Breast epithelium (tissue), 4 donors: ENCODE results near the gene JAG1. TPM values are rescaled to one million over a fixed set of nuclear protein-coding genes. Genes with fewer than 3 reads are reported as not detected.

Experiments
- DNase-seq, 2 donors: peaks; one replicate each; pipeline ENCODE4 v3.0.0-alpha.2; 2019; ENCODE audit warnings: low spot score in 2 of 2
- H3K27ac ChIP-seq, 2 donors: fragments of 200-600 bp; sonication (generic) in 1 of 2; one replicate each; pipeline ENCODE4 v1.5.1; 2016 to 2019; ENCODE audit warnings: mild to moderate bottlenecking in 1 of 2
- H3K27me3 ChIP-seq, 2 donors: fragments of 200-600 bp; sonication (generic) in 1 of 2; one replicate each; pipeline versions ENCODE4 v1.5.1 to v1.6.0; 2017 to 2019; ENCODE audit warnings: control low read depth in 1 of 2, mild to moderate bottlenecking in 1 of 2
- H3K36me3 ChIP-seq: fragments of 200-600 bp; one replicate; pipeline ENCODE4 v1.5.1; 2019
- H3K4me1 ChIP-seq, 2 donors: fragments of 200-600 bp; sonication (generic); one replicate each; pipeline ENCODE4 v1.5.1; 2016 to 2019; ENCODE audit warnings: control low read depth in 1 of 2
- H3K4me3 ChIP-seq, 3 donors: fragments of 200-600 bp; sonication (generic); 1 replicate in 2 of 3; 2 replicates in 1 of 3; pipeline ENCODE4 v1.5.1; 2016 to 2019; ENCODE audit warnings: mild to moderate bottlenecking in 3 of 3, moderate library complexity in 2 of 3
- H3K9me3 ChIP-seq, 2 donors: fragments of 200-600 bp; sonication (generic) in 1 of 2; one replicate each; pipeline ENCODE4 v1.5.1; 2016 to 2019; ENCODE audit warnings: control low read depth in 1 of 2
- CTCF ChIP-seq, 3 donors: fragments of 450-650 bp; IDR thresholded peaks; one replicate each; pipeline ENCODE4 v1.5.1; 2016 to 2017; ENCODE audit warnings: antibody characterized with exemption in 3 of 3, mild to moderate bottlenecking in 3 of 3, moderate library complexity in 3 of 3
- POLR2A ChIP-seq: fragments of 450-650 bp; IDR thresholded peaks from one replicate; pipeline ENCODE4 v1.6.1; 2016; ENCODE audit warnings: antibody characterized with exemption, mild to moderate bottlenecking, moderate library complexity
- POLR2AphosphoS5 ChIP-seq, 3 donors: sonication (generic); formaldehyde crosslinking; IDR thresholded peaks; one replicate each; pipeline ENCODE4 v1.6.1; 2017; ENCODE audit warnings: antibody characterized with exemption in 3 of 3
- intact Hi-C: fragments of 100-400 bp; cut with DNase I; formaldehyde crosslinking; loops from one replicate; pipeline ENCODE4 v1.15.1; 2023; ENCODE audit warnings: low total_unique reads
- total RNA-seq, 3 donors: library from RNA; depleted of rRNA; stranded (reverse); fragments of >200 nt; gene quantifications; one replicate each; pipeline ENCODE4 v1.1.0, GENCODE V29; 2016

JAG1 gene
- total RNA-seq, 3 donors from 2014 or later: 49.0 to 97.9 (median 75.7) TPM

- Histone ChIP-seq H3K27ac (peak overlapping the region in 1 of 2 donors; percentile 58), H3K4me3 (no peak overlapping the region), H3K4me1 (peaks cover 0 to 14% of the 10 kb centered on the region in 2 donors), H3K27me3 (no peaks in the 10 kb centered on the region), H3K9me3 (no peaks in the 10 kb centered on the region), H3K36me3 (peaks cover 10% of the 10 kb centered on the region)
- intact Hi-C loops: no loop called here
- TF ChIP-seq CTCF (IDR thresholded peaks at IDR 0.05) (no peak), POLR2AphosphoS5 (IDR thresholded peaks at IDR 0.05) (no peak), POLR2A (no peak)
- no peak for DNase-seq
These were observed 34.6 kb downstream of the JAG1 start for GRCh38 chr20:10639077-10639736.

GRCh38 chr20:10637563-10637962, 36.2 kb downstream of the JAG1 start:
- no peaks in the 10 kb centered on the region for H3K27me3 ChIP-seq
- TF ChIP-seq POLR2AphosphoS5 (IDR thresholded peaks at IDR 0.05) (no peak), CTCF (IDR thresholded peaks at IDR 0.05) (no peak), POLR2A (no peak)
- no peak for DNase-seq
- no peak overlapping the region for H3K4me3 ChIP-seq
- intact Hi-C loops: no loop called here
- H3K4me1 ChIP-seq: peaks cover 0 to 14% of the 10 kb centered on the region in 2 donors
- H3K27ac ChIP-seq: peak overlapping the region; percentile 49 to 81
- no peaks in the 10 kb centered on the region for H3K9me3 ChIP-seq
- peaks cover 10% of the 10 kb centered on the region for H3K36me3 ChIP-seq

GRCh38 chr20:10637031-10637559, 36.7 kb downstream of the JAG1 start:
- peaks cover 0 to 14% of the 10 kb centered on the region in 2 donors for H3K4me1 ChIP-seq
- peak overlapping the region; percentile 49 to 81 for H3K27ac ChIP-seq
- H3K36me3 ChIP-seq: peaks cover 8% of the 10 kb centered on the region
- H3K9me3 ChIP-seq: no peaks in the 10 kb centered on the region
- no peak for DNase-seq
- TF ChIP-seq POLR2A (no peak), POLR2AphosphoS5 (IDR thresholded peaks at IDR 0.05) (peak in 1 of 3 donors; percentile 6)
- intact Hi-C loops: no loop called here
- H3K4me3 ChIP-seq: no peak overlapping the region
- no peaks in the 10 kb centered on the region for H3K27me3 ChIP-seq

GRCh38 chr20:10636326-10636818, 37.4 kb downstream of the JAG1 start:
- Histone ChIP-seq H3K9me3 (no peaks in the 10 kb centered on the region), H3K27me3 (no peaks in the 10 kb centered on the region), H3K4me3 (no peak overlapping the region), H3K27ac (peak overlapping the region; percentile 49 to 81), H3K4me1 (peaks cover 0 to 14% of the 10 kb centered on the region in 2 donors), H3K36me3 (peaks cover under 1% of the 10 kb centered on the region)
- TF ChIP-seq POLR2AphosphoS5 (IDR thresholded peaks at IDR 0.05) (peak in 1 of 3 donors; percentile 13), CTCF (IDR thresholded peaks at IDR 0.05) (no peak)
- intact Hi-C loops: no loop called here
- DNase-seq: no peak

GRCh38 chr20:10635476-10636208, 38.2 kb downstream of the JAG1 start:
- H3K27me3 ChIP-seq: no peaks in the 10 kb centered on the region
- H3K4me1 ChIP-seq: peaks cover 0 to 14% of the 10 kb centered on the region in 2 donors
- no peak overlapping the region for H3K4me3 ChIP-seq
- H3K36me3 ChIP-seq: no peaks in the 10 kb centered on the region
- intact Hi-C loops: no loop called here
- TF ChIP-seq CTCF (IDR thresholded peaks at IDR 0.05): no peak
- TF ChIP-seq POLR2AphosphoS5 (IDR thresholded peaks at IDR 0.05): no peak
- no peak for TF ChIP-seq POLR2A
- no peaks in the 10 kb centered on the region for H3K9me3 ChIP-seq
- peak overlapping the region; percentile 49 to 81 for H3K27ac ChIP-seq
- no peak for DNase-seq
